Sciatic nerve (tissue), 2 donors: ENCODE results near the gene BRD1. TPM values are rescaled to one million over a fixed set of nuclear protein-coding genes. Genes with fewer than 3 reads are reported as not detected.
A peak's percentile ranks its signal among the peaks of the same experiment; 100 is the strongest.
"Not testable (repeated sequence)": the region's sequence is repeated elsewhere in the genome, so short reads cannot be mapped to it uniquely, and the experiment has no call there.

Experiments
- ATAC-seq: fragments of 200-7000 bp; cut with Tn5 transposase; one replicate; pipeline ENCODE4 v1.9.1; 2020; ENCODE audit warnings: mild to moderate bottlenecking, moderate library complexity
- DNase-seq: peaks from one replicate; pipeline ENCODE4 v3.0.0-alpha.2; 2020; ENCODE audit warnings: low spot score
- intact Hi-C: fragments of 100-400 bp; cut with DNase I; formaldehyde crosslinking; loops from one replicate; pipeline ENCODE4 v1.14.2; 2022
- total RNA-seq: library from RNA; stranded (reverse); fragmentation: NEBNext Ultra II Directional; extraction: Animal tissue kit (Norgen Biotek cat#: 25700); gene quantifications from one replicate; pipeline ENCODE4 v1.2.1, GENCODE V29; 2021
- donor health status: DM: no; HTN: no; CAD: no.
- donor health status: DM: no; HTN: no; CAD: no.

BRD1 gene
- total RNA-seq, 1 donor from 2014 or later: 37.7 TPM

GRCh38 chr22:49789289-49790141, 38.2 kb downstream of the BRD1 start:
- intact Hi-C loops: no loop called here
- ATAC-seq (peak; percentile 89), DNase-seq (no peak)

GRCh38 chr22:49788504-49788903, 39.2 kb downstream of the BRD1 start:
- DNase-seq (peak; percentile 79), ATAC-seq (peak; percentile 90)
- intact Hi-C loops: no loop called here

GRCh38 chr22:49787861-49788260, 39.8 kb downstream of the BRD1 start:
- ATAC-seq: no peak
- intact Hi-C loops: no loop called here

GRCh38 chr22:49786976-49787706, 40.5 kb downstream of the BRD1 start:
- ATAC-seq (no peak), DNase-seq (no peak)
- intact Hi-C loops: no loop called here

More at GRCh38 chr22:49787861-49788260, 39.8 kb downstream of the BRD1 start:
- no peak for DNase-seq

- intact Hi-C loops: no loop called here
- no peak for ATAC-seq
Observed at GRCh38 chr22:49785841-49786471, 41.7 kb downstream of the BRD1 start.

GRCh38 chr22:49785046-49785521, 42.6 kb downstream of the BRD1 start:
- no peak for DNase-seq
- ATAC-seq: no peak
- intact Hi-C loops: no loop called here

More at GRCh38 chr22:49785841-49786471, 41.7 kb downstream of the BRD1 start:
- no peak for DNase-seq

- DNase-seq (no peak), ATAC-seq (no peak)
- intact Hi-C loops: no loop called here
Observed at GRCh38 chr22:49784630-49784971, 43.1 kb downstream of the BRD1 start.

- ATAC-seq (no peak), DNase-seq (no peak)
- intact Hi-C loops: no loop called here
Observed at GRCh38 chr22:49783926-49784629, 43.6 kb downstream of the BRD1 start.

GRCh38 chr22:49783036-49783746, 44.5 kb downstream of the BRD1 start:
- DNase-seq: no peak
- intact Hi-C loops: no loop called here
- no peak for ATAC-seq

GRCh38 chr22:49781886-49782285, 45.8 kb downstream of the BRD1 start:
- ATAC-seq, intact Hi-C loops, DNase-seq: not testable (repeated sequence)

GRCh38 chr22:49781289-49781782, 46.3 kb downstream of the BRD1 start:
- DNase-seq (no peak), ATAC-seq (no peak)
- intact Hi-C loops: no loop called here

GRCh38 chr22:49780698-49781288, 46.9 kb downstream of the BRD1 start:
- intact Hi-C loops: no loop called here
- DNase-seq: no peak
- ATAC-seq: no peak

GRCh38 chr22:49779853-49780697, 47.6 kb downstream of the BRD1 start:
- peak; percentile 40 for ATAC-seq
- intact Hi-C loops: no loop called here

GRCh38 chr22:49779211-49779610, 48.5 kb downstream of the BRD1 start:
- ATAC-seq: no peak
- intact Hi-C loops: no loop called here

More at GRCh38 chr22:49779853-49780697, 47.6 kb downstream of the BRD1 start:
- DNase-seq: no peak

GRCh38 chr22:49777569-49778249, 50.0 kb downstream of the BRD1 start:
- intact Hi-C loops: no loop called here

More at GRCh38 chr22:49779211-49779610, 48.5 kb downstream of the BRD1 start:
- DNase-seq: no peak

GRCh38 chr22:49776891-49777290, 50.8 kb downstream of the BRD1 start:
- intact Hi-C loops: no loop called here
- DNase-seq: no peak
- ATAC-seq: no peak

More at GRCh38 chr22:49777569-49778249, 50.0 kb downstream of the BRD1 start:
- ATAC-seq: no peak
- no peak for DNase-seq
